ENCODE measurements around the gene STXBP6.

The STXBP6 gene

DNA sequence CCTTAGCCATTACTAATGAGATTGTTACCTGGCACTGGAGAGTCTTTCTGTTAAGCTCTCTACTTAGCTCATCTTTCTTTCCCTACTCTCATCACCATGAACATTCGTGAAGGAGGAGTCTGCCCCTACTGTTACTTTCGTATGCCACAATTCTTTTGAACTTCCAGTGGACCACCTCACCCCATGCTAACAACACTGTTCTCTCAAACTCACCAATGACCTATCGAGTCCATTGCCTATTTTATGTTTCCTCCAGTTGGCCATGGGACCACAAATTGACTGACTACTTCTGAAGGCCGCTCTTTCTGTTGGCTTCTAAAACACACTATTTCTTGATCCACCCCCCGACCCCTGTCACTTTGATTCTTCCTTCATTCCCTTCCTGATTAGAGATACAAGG is 223.6 kb downstream of the STXBP6 start:
- no peak for TF ChIP-seq FOXP2 (optimal IDR thresholded peaks at IDR 0.05; ENCODE audit: borderline replicate concordance, extremely low read depth, extremely low read length, insufficient read depth)
- TF ChIP-seq POLR2AphosphoS5 (IDR thresholded peaks at IDR 0.05; ENCODE audit: low read depth, low read length): no peak
- TF ChIP-seq, protein P1, sequence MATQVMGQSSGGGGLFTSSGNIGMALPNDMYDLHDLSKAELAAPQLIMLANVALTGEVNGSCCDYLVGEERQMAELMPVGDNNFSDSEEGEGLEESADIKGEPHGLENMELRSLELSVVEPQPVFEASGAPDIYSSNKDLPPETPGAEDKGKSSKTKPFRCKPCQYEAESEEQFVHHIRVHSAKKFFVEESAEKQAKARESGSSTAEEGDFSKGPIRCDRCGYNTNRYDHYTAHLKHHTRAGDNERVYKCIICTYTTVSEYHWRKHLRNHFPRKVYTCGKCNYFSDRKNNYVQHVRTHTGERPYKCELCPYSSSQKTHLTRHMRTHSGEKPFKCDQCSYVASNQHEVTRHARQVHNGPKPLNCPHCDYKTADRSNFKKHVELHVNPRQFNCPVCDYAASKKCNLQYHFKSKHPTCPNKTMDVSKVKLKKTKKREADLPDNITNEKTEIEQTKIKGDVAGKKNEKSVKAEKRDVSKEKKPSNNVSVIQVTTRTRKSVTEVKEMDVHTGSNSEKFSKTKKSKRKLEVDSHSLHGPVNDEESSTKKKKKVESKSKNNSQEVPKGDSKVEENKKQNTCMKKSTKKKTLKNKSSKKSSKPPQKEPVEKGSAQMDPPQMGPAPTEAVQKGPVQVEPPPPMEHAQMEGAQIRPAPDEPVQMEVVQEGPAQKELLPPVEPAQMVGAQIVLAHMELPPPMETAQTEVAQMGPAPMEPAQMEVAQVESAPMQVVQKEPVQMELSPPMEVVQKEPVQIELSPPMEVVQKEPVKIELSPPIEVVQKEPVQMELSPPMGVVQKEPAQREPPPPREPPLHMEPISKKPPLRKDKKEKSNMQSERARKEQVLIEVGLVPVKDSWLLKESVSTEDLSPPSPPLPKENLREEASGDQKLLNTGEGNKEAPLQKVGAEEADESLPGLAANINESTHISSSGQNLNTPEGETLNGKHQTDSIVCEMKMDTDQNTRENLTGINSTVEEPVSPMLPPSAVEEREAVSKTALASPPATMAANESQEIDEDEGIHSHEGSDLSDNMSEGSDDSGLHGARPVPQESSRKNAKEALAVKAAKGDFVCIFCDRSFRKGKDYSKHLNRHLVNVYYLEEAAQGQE (IDR thresholded peaks at IDR 0.05; ENCODE audit: insufficient read depth in 1 of 2, low read depth in 2 of 2, low read length in 2 of 2): no peak
- no peak for TF ChIP-seq SIN3A (IDR thresholded peaks at IDR 0.05; ENCODE audit: borderline replicate concordance, insufficient read depth, low read length)
- TF ChIP-seq TAF1 (IDR thresholded peaks at IDR 0.05; ENCODE audit: borderline replicate concordance, insufficient read depth, low read length): no peak

DNA sequence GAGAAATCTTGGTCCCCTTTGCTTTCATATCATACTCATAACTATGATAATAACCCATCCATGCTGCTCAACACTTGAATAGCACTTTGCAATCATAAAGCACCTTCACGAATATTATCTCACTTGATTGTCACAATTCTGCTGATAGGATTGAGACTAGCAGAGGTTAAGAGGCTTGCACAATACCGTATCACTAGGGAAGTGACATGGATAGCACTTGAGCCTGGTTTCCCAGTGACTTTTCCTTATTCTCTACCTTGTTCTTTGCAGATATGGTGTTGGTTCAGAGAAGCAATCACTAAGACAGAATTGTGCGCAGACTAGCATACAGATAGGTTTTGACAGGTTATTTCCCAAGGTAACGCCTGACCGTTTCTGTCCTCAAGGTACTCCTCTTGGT is 229.3 kb downstream of the STXBP6 start:
- no peak for TF ChIP-seq FOXP2 (optimal IDR thresholded peaks at IDR 0.05; ENCODE audit: borderline replicate concordance, extremely low read depth, extremely low read length, insufficient read depth)
- TF ChIP-seq TAF1 (IDR thresholded peaks at IDR 0.05; ENCODE audit: borderline replicate concordance, insufficient read depth, low read length): no peak
- TF ChIP-seq SIN3A (IDR thresholded peaks at IDR 0.05; ENCODE audit: borderline replicate concordance, insufficient read depth, low read length): no peak
- TF ChIP-seq POLR2AphosphoS5 (IDR thresholded peaks at IDR 0.05; ENCODE audit: low read depth, low read length): no peak
- TF ChIP-seq, protein P1 (IDR thresholded peaks at IDR 0.05; ENCODE audit: insufficient read depth in 1 of 2, low read depth in 2 of 2, low read length in 2 of 2): no peak

DNA sequence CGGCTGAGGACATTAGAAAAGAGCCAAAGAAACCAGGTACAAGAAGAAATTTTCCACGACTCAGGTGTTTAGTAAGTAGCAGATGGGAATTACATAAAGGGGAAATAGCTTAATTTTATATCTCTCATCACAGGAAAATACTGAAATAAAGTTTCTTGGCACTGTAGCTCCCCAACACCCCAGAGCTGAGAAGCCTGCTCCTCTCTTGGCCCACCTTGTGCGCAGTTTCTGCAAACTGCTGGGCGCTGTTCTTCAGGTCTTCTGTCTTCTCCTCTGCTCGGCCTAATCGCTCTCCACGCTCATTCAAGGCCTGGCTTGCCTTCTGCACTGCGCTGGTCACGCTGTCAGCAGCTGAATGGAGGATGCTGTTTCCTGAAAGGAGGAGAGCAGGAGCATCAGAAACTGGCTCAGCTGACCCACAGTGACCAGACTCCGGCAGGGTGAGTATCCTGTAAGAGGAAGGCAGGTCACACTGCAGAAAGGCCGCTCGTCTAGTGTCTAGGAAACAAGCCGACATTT is 231.1 kb downstream of the STXBP6 start:
- TF ChIP-seq, protein P1 (IDR thresholded peaks at IDR 0.05; ENCODE audit: insufficient read depth in 1 of 2, low read depth in 2 of 2, low read length in 2 of 2): no peak
- TF ChIP-seq FOXP2 (optimal IDR thresholded peaks at IDR 0.05; ENCODE audit: borderline replicate concordance, extremely low read depth, extremely low read length, insufficient read depth) (no peak), SIN3A (IDR thresholded peaks at IDR 0.05; ENCODE audit: borderline replicate concordance, insufficient read depth, low read length) (no peak), TAF1 (IDR thresholded peaks at IDR 0.05; ENCODE audit: borderline replicate concordance, insufficient read depth, low read length) (no peak), POLR2AphosphoS5 (IDR thresholded peaks at IDR 0.05; ENCODE audit: low read depth, low read length) (no peak)

DNA sequence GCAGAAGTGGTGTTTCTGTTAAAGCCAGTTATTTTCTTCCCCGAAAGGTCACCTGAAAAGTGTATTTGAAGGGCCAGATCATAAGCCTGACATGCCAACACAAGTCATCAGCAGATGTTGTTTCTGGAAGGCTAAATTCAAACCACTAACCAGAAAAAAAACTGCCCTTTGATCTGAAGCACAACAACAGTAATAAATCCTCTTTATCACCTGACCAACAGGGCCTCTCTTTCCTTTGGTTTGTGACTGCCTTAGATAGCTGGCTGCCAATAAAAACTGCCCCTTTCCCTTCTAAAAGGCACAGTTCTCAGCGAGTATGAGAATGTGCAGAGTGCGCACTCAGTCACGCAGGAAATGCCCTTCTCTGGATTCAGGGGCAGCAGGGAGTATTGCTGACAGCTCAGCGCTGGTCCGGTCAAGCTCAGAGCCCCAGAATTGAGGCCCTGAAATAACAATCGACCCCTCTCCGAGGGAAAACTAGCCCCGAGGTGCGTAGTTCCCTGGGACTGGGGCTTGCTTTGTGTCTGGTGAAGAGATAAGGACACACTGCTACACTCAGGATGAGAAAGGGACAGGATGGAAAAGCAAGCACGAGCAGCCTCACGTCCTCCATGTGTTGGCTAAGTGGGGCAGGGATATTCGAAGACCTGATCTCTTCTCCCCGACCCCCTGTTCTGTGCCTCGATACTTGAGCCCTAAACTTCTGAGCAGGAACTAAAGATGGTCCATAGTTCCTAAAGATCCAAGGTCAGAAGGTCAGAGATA is 231.7 kb downstream of the STXBP6 start:
- TF ChIP-seq POLR2AphosphoS5 (IDR thresholded peaks at IDR 0.05; ENCODE audit: low read depth, low read length): no peak
- TF ChIP-seq FOXP2 (optimal IDR thresholded peaks at IDR 0.05; ENCODE audit: borderline replicate concordance, extremely low read depth, extremely low read length, insufficient read depth): no peak
- TF ChIP-seq SIN3A (IDR thresholded peaks at IDR 0.05; ENCODE audit: borderline replicate concordance, insufficient read depth, low read length): no peak
- TF ChIP-seq, protein P1 (IDR thresholded peaks at IDR 0.05; ENCODE audit: insufficient read depth in 1 of 2, low read depth in 2 of 2, low read length in 2 of 2): no peak
- TF ChIP-seq TAF1 (IDR thresholded peaks at IDR 0.05; ENCODE audit: borderline replicate concordance, insufficient read depth, low read length): no peak
